NB4 (cell line): Measurements from ENCODE around the gene CRAT.

ENCODE experiments used
- DNase-seq: peaks from one replicate; pipeline ENCODE4 v3.0.0; 2010; ENCODE audit warnings: low read depth
- H3K4me3 ChIP-seq: one replicate; pipeline ENCODE4 v1.5.1; 2011; ENCODE audit warnings: mild to moderate bottlenecking, low read depth, low read length, moderate library complexity
- MYC ChIP-seq: IDR thresholded peaks from 2 replicates; pipeline ENCODE4 v1.6.1; 2011; ENCODE audit warnings: low read depth, low read length
- POLR2A ChIP-seq: IDR thresholded peaks from 2 replicates; pipeline ENCODE4 v1.6.1; 2011; ENCODE audit warnings: mild to moderate bottlenecking; ENCODE audit not compliant: insufficient read length; ENCODE audit errors: extremely low read depth
- TF ChIP-seq, protein P1 (sequence below): IDR thresholded peaks from one replicate; pipeline ENCODE4 v1.5.1; 2012; ENCODE audit warnings: low read depth, low read length
- TF ChIP-seq, protein P2 (sequence below): IDR thresholded peaks from 2 replicates; pipeline ENCODE4 v1.6.1; 2011; ENCODE audit warnings: low read depth, low read length

The CRAT gene

DNA sequence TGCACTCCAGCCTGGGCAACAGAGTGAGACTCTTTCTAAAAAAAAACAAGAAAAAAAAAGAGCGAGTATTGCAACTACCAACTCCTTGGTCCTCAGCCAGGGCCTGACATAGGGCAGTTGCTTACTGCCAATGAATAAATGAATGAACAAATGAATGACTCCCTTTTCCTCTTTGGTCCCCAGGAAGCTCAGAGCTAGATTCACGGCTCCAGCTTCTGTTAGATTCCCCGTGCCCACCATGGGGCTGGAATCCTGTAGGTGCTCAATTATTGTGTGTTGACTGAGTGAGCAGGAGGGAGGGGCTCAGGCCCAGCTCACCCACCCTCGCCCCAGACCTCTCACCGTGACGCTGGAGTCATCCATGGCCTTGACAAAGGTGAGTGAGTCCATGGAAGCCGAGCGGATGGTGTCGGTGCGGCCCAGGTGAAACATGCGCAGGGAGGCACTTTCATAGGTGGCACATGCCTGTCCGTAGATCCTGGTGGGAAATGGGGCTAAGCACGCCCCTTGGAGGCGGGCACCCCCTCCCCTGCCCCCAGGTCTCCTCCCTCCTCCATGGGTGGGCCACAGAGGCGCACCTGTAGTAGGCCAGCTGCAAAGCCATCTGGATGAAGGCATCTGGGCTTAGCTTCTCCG is 12.8 kb downstream of the CRAT start:
- DNase-seq, result no peak
- TF ChIP-seq, protein P1, sequence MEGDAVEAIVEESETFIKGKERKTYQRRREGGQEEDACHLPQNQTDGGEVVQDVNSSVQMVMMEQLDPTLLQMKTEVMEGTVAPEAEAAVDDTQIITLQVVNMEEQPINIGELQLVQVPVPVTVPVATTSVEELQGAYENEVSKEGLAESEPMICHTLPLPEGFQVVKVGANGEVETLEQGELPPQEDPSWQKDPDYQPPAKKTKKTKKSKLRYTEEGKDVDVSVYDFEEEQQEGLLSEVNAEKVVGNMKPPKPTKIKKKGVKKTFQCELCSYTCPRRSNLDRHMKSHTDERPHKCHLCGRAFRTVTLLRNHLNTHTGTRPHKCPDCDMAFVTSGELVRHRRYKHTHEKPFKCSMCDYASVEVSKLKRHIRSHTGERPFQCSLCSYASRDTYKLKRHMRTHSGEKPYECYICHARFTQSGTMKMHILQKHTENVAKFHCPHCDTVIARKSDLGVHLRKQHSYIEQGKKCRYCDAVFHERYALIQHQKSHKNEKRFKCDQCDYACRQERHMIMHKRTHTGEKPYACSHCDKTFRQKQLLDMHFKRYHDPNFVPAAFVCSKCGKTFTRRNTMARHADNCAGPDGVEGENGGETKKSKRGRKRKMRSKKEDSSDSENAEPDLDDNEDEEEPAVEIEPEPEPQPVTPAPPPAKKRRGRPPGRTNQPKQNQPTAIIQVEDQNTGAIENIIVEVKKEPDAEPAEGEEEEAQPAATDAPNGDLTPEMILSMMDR, result no peak
- no peak for TF ChIP-seq POLR2A
- no peak overlapping the region for H3K4me3 ChIP-seq

DNA sequence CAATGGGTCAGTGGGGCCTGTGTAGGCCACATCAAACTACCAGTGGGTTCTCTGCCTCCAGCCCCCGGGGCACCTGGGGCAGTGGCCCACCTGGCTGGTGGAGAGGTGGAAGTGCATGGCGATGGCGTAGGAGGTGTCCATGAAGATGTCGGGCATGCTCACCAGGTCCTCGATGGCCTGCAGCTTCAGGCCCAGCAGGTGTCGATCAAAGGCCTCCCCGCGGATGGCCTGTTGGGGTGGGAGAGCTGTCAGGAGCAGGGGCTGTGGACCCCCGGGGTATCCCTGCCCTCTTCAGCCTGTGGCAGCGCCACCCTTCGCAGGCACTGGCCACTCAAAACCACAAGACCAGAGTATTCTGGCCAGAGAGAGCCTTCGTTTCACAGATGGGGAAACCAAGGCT is 14.7 kb downstream of the CRAT start:
- H3K4me3 ChIP-seq, result no peak overlapping the region
- no peak for DNase-seq
- TF ChIP-seq, protein P2, sequence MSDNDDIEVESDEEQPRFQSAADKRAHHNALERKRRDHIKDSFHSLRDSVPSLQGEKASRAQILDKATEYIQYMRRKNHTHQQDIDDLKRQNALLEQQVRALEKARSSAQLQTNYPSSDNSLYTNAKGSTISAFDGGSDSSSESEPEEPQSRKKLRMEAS, result no peak
- TF ChIP-seq MYC (no peak), POLR2A (no peak)
- TF ChIP-seq, protein P1, result no peak

DNA sequence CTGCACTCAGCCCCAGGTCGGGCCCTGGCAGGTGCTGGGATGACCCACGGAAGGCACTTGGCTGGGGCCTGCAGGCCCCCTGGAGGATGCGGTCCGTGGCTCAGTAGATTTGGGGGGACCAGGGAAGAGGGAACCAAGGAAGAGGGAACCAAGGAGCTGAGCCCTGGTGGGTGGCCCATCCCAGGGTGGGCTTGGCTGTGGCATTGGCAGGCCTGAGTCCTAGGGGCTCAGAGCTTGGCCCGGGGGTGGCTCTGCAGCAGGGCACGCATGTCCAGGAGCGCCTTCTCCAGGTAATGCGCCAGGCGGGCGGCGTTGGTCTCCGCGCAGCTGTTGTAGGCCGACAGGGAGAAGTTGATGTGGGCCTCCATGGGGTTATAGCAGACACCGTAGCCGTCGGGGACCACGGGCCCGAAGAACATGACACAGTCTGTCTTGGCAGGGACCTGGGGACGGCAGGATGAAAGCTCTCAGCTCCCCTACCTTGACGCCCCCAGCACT is 15.4 kb downstream of the CRAT start:
- TF ChIP-seq, protein P2, result no peak
- TF ChIP-seq POLR2A (no peak), MYC (no peak)
- TF ChIP-seq, protein P1, result no peak
- DNase-seq, result no peak
- no peak overlapping the region for H3K4me3 ChIP-seq

DNA sequence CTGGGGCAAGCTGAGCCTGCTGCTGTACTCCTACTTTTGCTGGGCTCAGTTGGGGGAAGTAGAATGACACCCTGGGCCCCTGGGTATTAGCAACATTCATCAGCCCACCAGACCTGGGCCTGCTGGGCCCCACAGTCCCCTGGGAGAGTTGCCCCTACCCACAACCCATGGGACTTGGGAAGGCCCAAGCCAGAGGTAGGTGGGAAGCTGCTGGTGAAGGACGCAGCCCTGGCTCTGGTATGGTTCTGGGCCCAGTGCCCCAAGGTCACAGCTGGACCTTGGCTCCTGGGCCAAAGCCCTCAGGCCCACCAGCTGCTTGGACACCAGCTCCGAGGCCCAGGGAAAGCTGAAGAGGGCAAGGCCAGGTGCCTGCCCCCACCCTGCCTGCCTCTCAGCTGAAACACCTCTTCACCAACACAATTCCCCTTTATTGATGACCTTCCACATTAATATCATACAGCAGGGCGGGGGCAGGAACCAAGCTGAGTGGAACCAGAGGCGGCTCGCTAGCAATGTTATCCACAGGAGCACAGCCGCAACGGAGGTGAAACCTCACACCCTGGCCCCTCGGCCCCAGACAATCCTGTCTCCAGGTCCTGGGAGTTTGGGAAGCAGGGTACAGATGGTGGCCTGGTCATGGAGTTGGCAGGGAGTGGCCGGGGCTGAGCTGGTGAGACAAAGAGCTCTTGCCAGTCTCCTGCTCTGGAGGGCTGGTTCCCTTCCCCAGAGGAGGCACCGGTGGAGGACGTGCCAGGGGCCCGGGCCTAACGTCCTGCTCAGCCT is 16.0 kb downstream of the CRAT start:
- no peak for TF ChIP-seq MYC

DNA sequence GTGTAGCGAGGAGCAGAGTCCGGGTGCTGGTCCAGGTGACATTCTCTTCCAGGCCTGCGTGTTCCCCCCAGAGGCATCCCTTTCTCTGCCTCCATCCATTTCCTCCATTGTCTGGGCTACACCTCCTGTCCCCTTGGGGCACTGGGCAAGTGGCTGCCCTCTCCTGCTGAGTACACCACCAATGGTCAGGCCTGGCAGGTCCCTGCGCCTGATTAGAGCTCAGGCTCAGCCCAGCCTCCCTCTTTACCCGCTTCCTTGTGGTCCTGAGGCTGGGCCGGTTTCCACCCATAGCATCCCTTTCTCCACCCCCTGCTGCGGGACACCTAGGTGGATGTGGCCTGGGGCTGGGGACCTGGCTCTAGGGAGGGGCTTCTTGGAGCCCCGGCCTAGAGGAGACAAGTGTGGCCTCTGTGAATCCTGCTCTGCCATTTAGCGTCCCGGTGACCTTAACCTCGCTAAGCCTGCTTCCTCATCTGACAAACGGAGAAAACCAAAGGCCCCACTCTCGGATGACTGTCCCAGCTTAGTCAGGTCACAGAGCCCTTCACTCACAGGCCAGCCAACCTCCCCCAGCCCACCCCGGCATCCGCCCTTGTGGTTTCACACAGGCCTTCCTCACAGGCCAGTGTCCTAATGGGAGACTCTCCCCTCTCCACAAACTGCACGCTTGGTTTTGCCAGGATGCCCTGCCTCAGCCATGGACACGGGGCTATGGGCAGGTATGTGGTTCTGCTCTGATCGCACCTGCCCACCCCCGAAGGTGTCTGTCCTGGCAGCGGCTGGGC is 16.8 kb downstream of the CRAT start:
- DNase-seq, result peak; percentile 93
- TF ChIP-seq POLR2A, result no peak
- TF ChIP-seq, protein P2, result no peak
- TF ChIP-seq, protein P1, result no peak
- no peak overlapping the region for H3K4me3 ChIP-seq

More for the DNA sequence above, 16.0 kb downstream of the CRAT start:
- peak; percentile 85 for DNase-seq
- no peak overlapping the region for H3K4me3 ChIP-seq

DNA sequence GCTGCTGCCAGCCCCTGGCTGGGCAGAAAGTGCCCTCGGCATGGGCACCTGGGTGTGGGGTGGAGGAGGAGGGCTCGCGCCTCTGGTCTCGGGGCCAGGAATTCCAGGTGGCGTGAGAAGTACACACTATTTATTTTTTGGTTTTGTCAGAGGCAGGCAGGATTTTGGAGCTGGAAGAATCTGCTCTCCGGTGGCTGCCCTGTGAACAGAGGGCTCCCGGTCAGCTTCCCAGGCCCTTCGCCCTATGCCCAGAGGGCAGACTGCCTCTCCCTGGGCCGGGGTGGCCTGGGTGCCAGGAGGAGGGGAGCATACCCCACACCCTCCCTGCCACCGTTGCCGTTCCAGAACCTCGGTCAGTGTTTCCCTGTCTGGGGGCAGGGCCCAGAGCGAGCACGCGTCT is 21.3 kb downstream of the CRAT start:
- TF ChIP-seq, protein P1, result no peak
- TF ChIP-seq POLR2A, result no peak
- TF ChIP-seq MYC, result no peak
- TF ChIP-seq, protein P2, result no peak
- no peak overlapping the region for H3K4me3 ChIP-seq
- DNase-seq, result no peak
